Upper lobe of left lung (tissue), 6 donors: ENCODE results near the gene FHIT. TPM values are rescaled to one million over a fixed set of nuclear protein-coding genes. Genes with fewer than 3 reads are reported as not detected.

ENCODE experiments used
- ATAC-seq, 2 donors: fragments of 200-7000 bp; cut with Tn5 transposase; one replicate each; pipeline ENCODE4 v1.9.1; 2022; ENCODE audit warnings: mild to moderate bottlenecking in 2 of 2, moderate library complexity in 2 of 2; ENCODE audit not compliant: low FRiP score in 2 of 2
- DNase-seq, 2 donors: peaks; one replicate each; pipeline ENCODE4 v3.0.0-alpha.2; 2019 to 2020
- H3K27ac ChIP-seq, 4 donors: fragments of 200-600 bp; sonication (generic); one replicate each; pipeline ENCODE4 v1.5.1; 2016 to 2019
- H3K27me3 ChIP-seq, 4 donors: fragments of 200-600 bp; sonication (generic); one replicate each; pipeline ENCODE4 v1.5.1; 2017 to 2019
- H3K36me3 ChIP-seq, 4 donors: fragments of 200-600 bp; sonication (generic); one replicate each; pipeline ENCODE4 v1.5.1; 2016 to 2019
- H3K4me1 ChIP-seq, 4 donors: fragments of 200-600 bp; sonication (generic); one replicate each; pipeline ENCODE4 v1.5.1; 2018 to 2019
- H3K4me3 ChIP-seq, 4 donors: fragments of 200-600 bp; sonication (generic); one replicate each; pipeline ENCODE4 v1.5.1; 2017 to 2019; ENCODE audit warnings: mild to moderate bottlenecking in 2 of 4, moderate library complexity in 1 of 4
- H3K9me3 ChIP-seq, 4 donors: fragments of 200-600 bp; sonication (generic); one replicate each; pipeline ENCODE4 v1.5.1; 2018 to 2019
- EP300 ChIP-seq, 4 donors: sonication (generic); formaldehyde crosslinking; IDR thresholded peaks; one replicate each; pipeline ENCODE4 v1.5.1; 2017; ENCODE audit warnings: antibody characterized with exemption in 4 of 4, control low read depth in 2 of 4
- POLR2A ChIP-seq, 4 donors: fragments of 450-650 bp; IDR thresholded peaks; one replicate each; pipeline ENCODE4 v1.5.1; 2016 to 2017; ENCODE audit warnings: antibody characterized with exemption in 4 of 4, mild to moderate bottlenecking in 2 of 4
- POLR2AphosphoS5 ChIP-seq, 2 donors: sonication (generic); formaldehyde crosslinking; IDR thresholded peaks; one replicate each; pipeline ENCODE4 v1.5.1; 2017; ENCODE audit warnings: antibody characterized with exemption in 2 of 2
- WGBS, 2 donors: methylation state at CpG; one replicate each; pipeline ENCODE4 v1.1.5; 2017 to 2018; 5-methylcytosine and 5-hydroxymethylcytosine counted together
- total RNA-seq, 6 donors: library from RNA; depleted of rRNA in 4 of 6; stranded (reverse); fragments of >200 nt in 4 of 6; gene quantifications; one replicate each; pipeline versions ENCODE4 v1.1.0 to v1.2.1, GENCODE V29; 2016 to 2021
- TF ChIP-seq, protein P1 (sequence below), 6 experiments: fragments of 450-650 bp in 4 of 6; fragments of 200-600 bp in 2 of 6; sonication (generic) in 2 of 6; IDR thresholded peaks; one replicate each; pipeline ENCODE4 v1.5.1; 2016 to 2019; ENCODE audit warnings: antibody characterized with exemption in 6 of 6
- donor health status: DM: no; HTN: no; CAD: no; lungs with moderate emphysema.
- donor health status: DM: no; HTN: yes; CAD: no; lungs with severe emphysema.

Gene FHIT
- total RNA-seq, 6 donors from 2014 or later = 6.8 to 56.6 (median 11.1) TPM

DNA sequence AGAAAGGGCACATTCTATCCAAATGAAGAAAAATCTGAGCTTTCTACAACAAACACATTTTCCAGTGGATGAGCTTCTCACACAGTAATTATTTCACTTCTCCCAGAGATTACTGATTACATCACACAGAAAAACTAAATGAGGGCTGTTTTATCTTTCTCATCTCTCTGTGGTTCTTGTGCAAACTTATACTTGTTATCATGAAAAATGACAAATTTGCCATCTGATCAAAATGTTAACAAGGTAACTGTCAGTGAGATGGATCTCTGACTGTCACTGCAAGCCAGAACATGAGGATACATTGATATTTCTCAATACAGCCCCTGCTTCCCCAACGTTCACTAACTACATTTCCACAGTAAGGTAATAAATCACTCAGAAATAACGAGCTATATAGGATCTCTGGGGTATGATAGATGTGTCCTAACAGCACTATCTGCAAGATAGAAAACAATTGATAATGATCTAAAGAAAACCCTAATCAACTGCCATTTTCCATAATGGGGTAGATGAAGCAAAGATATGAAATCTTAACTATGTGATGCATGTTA is 1372.1 kb downstream of the FHIT start:
- WGBS, 2 donors = 39 to 56% methylated on average over 2 of the region's 2 CpGs
- no peak for DNase-seq
- Histone ChIP-seq H3K27ac (no peak overlapping the region), H3K27me3 (no peaks in the 10 kb centered on the region), H3K9me3 (no peaks in the 10 kb centered on the region), H3K4me1 (no peaks in the 10 kb centered on the region), H3K4me3 (no peak overlapping the region), H3K36me3 (no peaks in the 10 kb centered on the region)
- TF ChIP-seq POLR2A (IDR thresholded peaks at IDR 0.05) = no peak
- TF ChIP-seq POLR2AphosphoS5 (IDR thresholded peaks at IDR 0.05) = no peak
- no peak for TF ChIP-seq EP300 (IDR thresholded peaks at IDR 0.05)
- TF ChIP-seq, protein P1, sequence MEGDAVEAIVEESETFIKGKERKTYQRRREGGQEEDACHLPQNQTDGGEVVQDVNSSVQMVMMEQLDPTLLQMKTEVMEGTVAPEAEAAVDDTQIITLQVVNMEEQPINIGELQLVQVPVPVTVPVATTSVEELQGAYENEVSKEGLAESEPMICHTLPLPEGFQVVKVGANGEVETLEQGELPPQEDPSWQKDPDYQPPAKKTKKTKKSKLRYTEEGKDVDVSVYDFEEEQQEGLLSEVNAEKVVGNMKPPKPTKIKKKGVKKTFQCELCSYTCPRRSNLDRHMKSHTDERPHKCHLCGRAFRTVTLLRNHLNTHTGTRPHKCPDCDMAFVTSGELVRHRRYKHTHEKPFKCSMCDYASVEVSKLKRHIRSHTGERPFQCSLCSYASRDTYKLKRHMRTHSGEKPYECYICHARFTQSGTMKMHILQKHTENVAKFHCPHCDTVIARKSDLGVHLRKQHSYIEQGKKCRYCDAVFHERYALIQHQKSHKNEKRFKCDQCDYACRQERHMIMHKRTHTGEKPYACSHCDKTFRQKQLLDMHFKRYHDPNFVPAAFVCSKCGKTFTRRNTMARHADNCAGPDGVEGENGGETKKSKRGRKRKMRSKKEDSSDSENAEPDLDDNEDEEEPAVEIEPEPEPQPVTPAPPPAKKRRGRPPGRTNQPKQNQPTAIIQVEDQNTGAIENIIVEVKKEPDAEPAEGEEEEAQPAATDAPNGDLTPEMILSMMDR (IDR thresholded peaks at IDR 0.05) = no peak
- no peak for ATAC-seq

DNA sequence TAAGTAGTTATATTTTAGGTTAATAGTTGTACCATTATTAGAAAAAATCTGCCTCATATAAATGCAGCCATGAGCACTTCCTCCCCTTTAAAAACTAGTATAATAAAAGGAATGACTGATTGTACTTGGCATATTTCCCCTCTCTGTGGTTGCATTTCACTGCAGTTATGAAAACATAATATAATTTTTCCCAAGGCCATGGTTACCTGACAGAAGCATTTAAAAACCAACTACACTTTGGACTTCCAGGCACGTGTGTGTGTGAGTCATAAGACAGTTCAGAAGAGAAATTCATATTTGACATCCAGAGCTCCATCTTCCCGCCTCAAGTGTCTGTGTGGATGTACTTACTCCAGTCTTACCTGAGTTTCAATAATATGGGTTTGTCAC is 1373.2 kb downstream of the FHIT start:
- Histone ChIP-seq H3K36me3 (no peaks in the 10 kb centered on the region), H3K4me3 (no peak overlapping the region), H3K9me3 (no peaks in the 10 kb centered on the region), H3K27me3 (no peaks in the 10 kb centered on the region), H3K4me1 (no peaks in the 10 kb centered on the region), H3K27ac (no peak overlapping the region)
- TF ChIP-seq, protein P1 (IDR thresholded peaks at IDR 0.05) = no peak
- no peak for TF ChIP-seq EP300 (IDR thresholded peaks at IDR 0.05)
- no peak for TF ChIP-seq POLR2A (IDR thresholded peaks at IDR 0.05)
- TF ChIP-seq POLR2AphosphoS5 (IDR thresholded peaks at IDR 0.05) = no peak
- DNase-seq = no peak
- WGBS, 2 donors = 75 to 78% methylated on average over 2 of the region's 2 CpGs
- no peak for ATAC-seq

DNA sequence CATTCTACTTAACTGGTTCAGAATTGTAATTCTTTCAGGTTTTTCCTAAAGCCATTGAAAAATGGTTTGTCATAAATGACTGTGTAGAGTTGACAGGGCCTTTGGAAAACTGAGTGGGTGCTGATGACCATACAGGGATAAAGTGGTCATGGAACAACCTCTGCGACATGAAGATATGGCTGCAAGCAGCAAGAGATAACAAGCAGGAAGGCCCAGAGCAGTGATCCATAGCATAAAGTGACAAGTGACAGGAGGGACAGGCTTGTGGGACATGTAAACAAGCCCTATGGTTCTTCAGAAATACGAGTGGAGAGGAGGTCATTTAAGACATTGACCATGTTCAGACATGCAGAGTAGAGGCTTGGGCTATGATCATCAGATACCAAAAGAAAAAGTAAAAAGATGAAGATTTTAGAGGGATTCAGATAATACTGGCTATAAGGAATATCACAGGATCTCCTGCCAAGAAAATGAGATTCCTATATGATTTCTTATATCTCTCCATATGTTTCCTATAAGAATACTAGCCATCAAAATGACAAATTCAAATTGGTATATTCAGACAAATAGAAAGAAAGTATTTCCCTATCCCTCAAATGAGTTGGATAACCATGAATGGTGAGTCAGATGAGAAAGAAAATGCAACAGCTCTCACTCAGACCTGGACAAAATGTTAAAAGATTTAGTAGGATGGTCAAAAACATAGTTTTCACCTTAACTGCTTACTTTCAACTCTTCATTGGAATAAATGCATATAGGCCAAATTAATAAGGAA is 1373.8 kb downstream of the FHIT start:
- Histone ChIP-seq H3K27ac (no peak overlapping the region), H3K36me3 (no peaks in the 10 kb centered on the region), H3K4me1 (no peaks in the 10 kb centered on the region), H3K27me3 (no peaks in the 10 kb centered on the region), H3K4me3 (no peak overlapping the region), H3K9me3 (no peaks in the 10 kb centered on the region)
- no peak for TF ChIP-seq POLR2A (IDR thresholded peaks at IDR 0.05)
- no peak for TF ChIP-seq EP300 (IDR thresholded peaks at IDR 0.05)
- TF ChIP-seq, protein P1 (IDR thresholded peaks at IDR 0.05) = no peak
- no peak for TF ChIP-seq POLR2AphosphoS5 (IDR thresholded peaks at IDR 0.05)
- DNase-seq (no peak), ATAC-seq (no peak)
- WGBS, 2 donors = 84 to 93% methylated on average over 2 of the region's 2 CpGs

DNA sequence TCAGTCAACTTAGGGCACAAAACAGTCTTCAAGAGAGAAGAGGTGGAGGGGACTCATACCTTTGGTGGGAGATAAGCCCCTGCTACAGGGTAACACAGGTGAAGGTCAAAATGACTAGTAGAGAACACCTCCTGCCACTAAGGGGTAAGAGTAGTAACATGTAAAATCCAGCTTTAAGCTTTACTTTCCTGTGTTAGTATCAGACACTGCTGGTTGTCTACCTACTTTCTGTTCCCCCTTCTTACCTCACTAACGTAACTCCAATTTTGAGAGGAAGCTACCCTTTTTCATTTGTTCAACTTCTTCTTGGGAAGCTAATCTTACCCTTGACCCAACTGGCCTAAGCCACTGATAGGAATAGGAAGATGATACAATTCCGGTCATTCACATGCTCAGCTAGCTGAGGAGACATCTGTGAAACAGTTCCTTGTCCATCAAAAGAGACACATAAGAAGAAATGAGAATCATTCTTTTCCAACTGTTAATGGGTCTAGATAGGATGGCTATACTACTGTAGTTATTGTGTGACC is 1374.7 kb downstream of the FHIT start:
- Histone ChIP-seq H3K36me3 (no peaks in the 10 kb centered on the region), H3K4me1 (no peaks in the 10 kb centered on the region), H3K27me3 (no peaks in the 10 kb centered on the region), H3K9me3 (no peaks in the 10 kb centered on the region), H3K27ac (no peak overlapping the region), H3K4me3 (no peak overlapping the region)
- WGBS, 2 donors = 72 to 78% methylated on average over 2 of the region's 2 CpGs
- no peak for DNase-seq
- ATAC-seq = peak; percentile 11 to 31
- TF ChIP-seq EP300 (IDR thresholded peaks at IDR 0.05) (no peak), POLR2AphosphoS5 (IDR thresholded peaks at IDR 0.05) (no peak)

DNA sequence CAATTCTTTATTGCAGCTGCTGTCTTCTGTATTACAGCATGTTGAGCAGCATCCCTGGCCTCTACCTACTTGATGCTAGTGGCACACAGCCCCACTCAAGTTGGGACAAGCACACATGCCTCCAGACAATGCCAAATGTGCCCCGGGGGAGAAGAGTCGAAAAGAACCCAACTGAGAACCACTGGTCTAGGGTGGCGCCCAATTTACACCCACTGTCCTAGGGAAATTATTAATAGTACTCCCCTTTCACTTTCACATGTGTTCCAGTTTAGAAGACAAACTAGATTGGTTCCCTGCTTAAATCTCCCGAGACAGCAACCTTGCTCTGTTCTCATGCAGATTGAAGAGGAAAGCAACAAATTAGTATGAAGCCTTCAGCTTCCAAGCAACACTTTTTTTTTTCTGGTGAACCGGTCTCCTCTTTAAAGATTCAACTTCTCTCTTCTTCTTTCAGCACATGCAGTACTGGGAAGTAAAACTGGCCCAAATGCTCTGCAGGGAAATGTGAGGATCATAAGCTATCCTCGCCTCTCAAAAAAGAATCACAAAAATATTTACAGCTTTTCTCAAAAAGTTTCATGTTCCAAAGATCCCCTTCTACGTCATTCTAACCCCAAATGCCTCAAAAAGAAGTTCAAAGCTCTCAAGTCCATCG is 1377.5 kb downstream of the FHIT start:
- DNase-seq (no peak), ATAC-seq (peak in 1 of 2 donors; percentile 37)
- no peaks in the 10 kb centered on the region for H3K4me1 ChIP-seq
- no peaks in the 10 kb centered on the region for H3K36me3 ChIP-seq
- TF ChIP-seq, protein P1 (IDR thresholded peaks at IDR 0.05) = no peak
- TF ChIP-seq POLR2AphosphoS5 (IDR thresholded peaks at IDR 0.05) = no peak
- TF ChIP-seq POLR2A (IDR thresholded peaks at IDR 0.05) = no peak
- no peak for TF ChIP-seq EP300 (IDR thresholded peaks at IDR 0.05)
- H3K9me3 ChIP-seq = no peaks in the 10 kb centered on the region
- no peak overlapping the region for H3K27ac ChIP-seq
- H3K4me3 ChIP-seq = no peak overlapping the region
- no peaks in the 10 kb centered on the region for H3K27me3 ChIP-seq
- WGBS, 2 donors = 67 to 73% methylated on average over 8 of the region's 8 CpGs
